ENCODE results near the gene EXOC3.
"Not testable (repeated sequence)": the region's sequence is repeated elsewhere in the genome, so short reads cannot be mapped to it uniquely, and the experiment has no call there.

The EXOC3 gene

GRCh38 chr5:406041-406440 lies 36.9 kb upstream of the EXOC3 start:
- TF ChIP-seq CTCF (IDR thresholded peaks at IDR 0.05; ENCODE audit: unreplicated experiment in 3 of 3), result no peak
- Mint-ChIP-seq H3K36me3 (ENCODE audit: low read depth) (no peaks in the 10 kb centered on the region), H3K4me1 (peaks cover 2% of the 10 kb centered on the region), H3K9me3 (no peaks in the 10 kb centered on the region), H3K27me3 (ENCODE audit: low read depth) (peaks cover 14% of the 10 kb centered on the region), H3K27ac (no peak overlapping the region), H3K4me3 (no peak overlapping the region)

GRCh38 chr5:407051-407450 lies 35.9 kb upstream of the EXOC3 start:
- Mint-ChIP-seq H3K27ac (no peak overlapping the region), H3K4me3 (no peak overlapping the region), H3K9me3 (no peaks in the 10 kb centered on the region), H3K27me3 (ENCODE audit: low read depth) (peaks cover 12% of the 10 kb centered on the region), H3K36me3 (ENCODE audit: low read depth) (no peaks in the 10 kb centered on the region), H3K4me1 (peaks cover 4% of the 10 kb centered on the region)
- no peak for TF ChIP-seq CTCF (IDR thresholded peaks at IDR 0.05; ENCODE audit: unreplicated experiment in 3 of 3)

- peaks cover 11% of the 10 kb centered on the region for H3K27me3 Mint-ChIP-seq (ENCODE audit: low read depth)
- H3K4me1 Mint-ChIP-seq, result peaks cover 4% of the 10 kb centered on the region
- no peak overlapping the region for H3K27ac Mint-ChIP-seq
These were observed 35.1 kb upstream of the EXOC3 start for GRCh38 chr5:407801-408268.

GRCh38 chr5:410911-411517 lies 32.0 kb upstream of the EXOC3 start:
- no peaks in the 10 kb centered on the region for H3K36me3 Mint-ChIP-seq (ENCODE audit: low read depth)
- H3K27ac Mint-ChIP-seq, result no peak overlapping the region
- H3K4me3 Mint-ChIP-seq, result no peak overlapping the region
- H3K4me1 Mint-ChIP-seq, result peaks cover 17% of the 10 kb centered on the region
- H3K9me3 Mint-ChIP-seq, result no peaks in the 10 kb centered on the region
- H3K27me3 Mint-ChIP-seq (ENCODE audit: low read depth), result peaks cover 11% of the 10 kb centered on the region
- TF ChIP-seq CTCF (IDR thresholded peaks at IDR 0.05; ENCODE audit: unreplicated experiment in 3 of 3), result no peak

More at GRCh38 chr5:407801-408268, 35.1 kb upstream of the EXOC3 start:
- no peak for TF ChIP-seq CTCF (IDR thresholded peaks at IDR 0.05; ENCODE audit: unreplicated experiment in 3 of 3)
- H3K36me3 Mint-ChIP-seq (ENCODE audit: low read depth), result no peaks in the 10 kb centered on the region
- no peaks in the 10 kb centered on the region for H3K9me3 Mint-ChIP-seq
- no peak overlapping the region for H3K4me3 Mint-ChIP-seq

- H3K4me3 Mint-ChIP-seq, result no peak overlapping the region
- no peaks in the 10 kb centered on the region for H3K9me3 Mint-ChIP-seq
- peaks cover 11% of the 10 kb centered on the region for H3K27me3 Mint-ChIP-seq (ENCODE audit: low read depth)
- no peaks in the 10 kb centered on the region for H3K36me3 Mint-ChIP-seq (ENCODE audit: low read depth)
- peaks cover 17% of the 10 kb centered on the region for H3K4me1 Mint-ChIP-seq
- H3K27ac Mint-ChIP-seq, result no peak overlapping the region
- no peak for TF ChIP-seq CTCF (IDR thresholded peaks at IDR 0.05; ENCODE audit: unreplicated experiment in 3 of 3)
These were observed 31.2 kb upstream of the EXOC3 start for GRCh38 chr5:411728-412127.

GRCh38 chr5:414991-415927 lies 27.7 kb upstream of the EXOC3 start:
- Mint-ChIP-seq H3K4me1 (peaks cover 17% of the 10 kb centered on the region), H3K27ac (peak overlapping the region; percentile 88 to 95 (median 88))
- H3K27me3 Mint-ChIP-seq (ENCODE audit: low read depth); H3K4me3 Mint-ChIP-seq; H3K9me3 Mint-ChIP-seq; H3K36me3 Mint-ChIP-seq (ENCODE audit: low read depth): not testable (repeated sequence)

Measured in nephron (organoid).